Measurements from ENCODE around the gene AGAP1. TPM values are rescaled to one million over a fixed set of nuclear protein-coding genes. Genes with fewer than 3 reads are reported as not detected.

AGAP1 gene
- total and polyA plus RNA-seq, 4 donors = 2.0 to 8.5 (median 5.4) TPM

DNA sequence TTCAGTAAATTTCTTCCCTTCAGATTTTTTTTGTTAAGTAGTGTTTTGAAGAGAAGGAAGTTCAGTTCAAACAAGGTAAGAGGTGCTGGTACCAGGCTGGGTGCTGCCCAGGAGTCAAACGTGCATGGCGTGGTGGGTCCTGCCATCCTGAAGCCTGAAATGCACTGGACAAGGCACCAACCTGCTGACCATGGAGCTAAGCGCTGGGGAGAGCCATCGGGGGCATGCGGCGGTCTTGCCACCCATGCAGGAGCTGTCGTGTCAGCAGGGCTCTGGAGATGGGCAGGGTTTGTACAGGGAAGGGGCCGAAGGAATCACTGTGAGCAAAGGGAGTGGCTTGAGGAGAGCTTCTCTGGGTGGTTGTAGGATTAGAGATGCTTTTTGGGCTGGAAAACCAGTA, 547.8 kb downstream of the AGAP1 start:
- no peak overlapping the region for H3K4me3 ChIP-seq (ENCODE audit: low read depth in 1 of 3, low read length in 3 of 3)
- H3K36me3 ChIP-seq (ENCODE audit: control insufficient read depth in 4 of 4, insufficient read depth in 3 of 4, low read depth in 1 of 4, low read length in 3 of 4) = peaks cover 0 to 1% (median 0%) of the 10 kb centered on the region in 4 donors
- 96% methylated on average over 8 of the region's 8 CpGs for WGBS
- H3K9me3 ChIP-seq (ENCODE audit: control insufficient read depth in 4 of 4, low read length in 3 of 4) = no peaks in the 10 kb centered on the region
- H3K9ac ChIP-seq (ENCODE audit: low read depth in 1 of 2, low read length in 2 of 2) = no peak overlapping the region
- TF ChIP-seq RAD21 (IDR thresholded peaks at IDR 0.05) (no peak), FOXA1 (IDR thresholded peaks at IDR 0.05) (no peak), GABPA (IDR thresholded peaks at IDR 0.05 in 1 of 2, conservative IDR thresholded peaks at IDR 0.05 in 1 of 2) (no peak), NR2F2 (IDR thresholded peaks at IDR 0.05) (no peak), EGR1 (IDR thresholded peaks at IDR 0.05; ENCODE audit: low read depth in 2 of 2) (no peak), YY1 (IDR thresholded peaks at IDR 0.05) (no peak)
- TF ChIP-seq, protein P1, sequence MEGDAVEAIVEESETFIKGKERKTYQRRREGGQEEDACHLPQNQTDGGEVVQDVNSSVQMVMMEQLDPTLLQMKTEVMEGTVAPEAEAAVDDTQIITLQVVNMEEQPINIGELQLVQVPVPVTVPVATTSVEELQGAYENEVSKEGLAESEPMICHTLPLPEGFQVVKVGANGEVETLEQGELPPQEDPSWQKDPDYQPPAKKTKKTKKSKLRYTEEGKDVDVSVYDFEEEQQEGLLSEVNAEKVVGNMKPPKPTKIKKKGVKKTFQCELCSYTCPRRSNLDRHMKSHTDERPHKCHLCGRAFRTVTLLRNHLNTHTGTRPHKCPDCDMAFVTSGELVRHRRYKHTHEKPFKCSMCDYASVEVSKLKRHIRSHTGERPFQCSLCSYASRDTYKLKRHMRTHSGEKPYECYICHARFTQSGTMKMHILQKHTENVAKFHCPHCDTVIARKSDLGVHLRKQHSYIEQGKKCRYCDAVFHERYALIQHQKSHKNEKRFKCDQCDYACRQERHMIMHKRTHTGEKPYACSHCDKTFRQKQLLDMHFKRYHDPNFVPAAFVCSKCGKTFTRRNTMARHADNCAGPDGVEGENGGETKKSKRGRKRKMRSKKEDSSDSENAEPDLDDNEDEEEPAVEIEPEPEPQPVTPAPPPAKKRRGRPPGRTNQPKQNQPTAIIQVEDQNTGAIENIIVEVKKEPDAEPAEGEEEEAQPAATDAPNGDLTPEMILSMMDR (IDR thresholded peaks at IDR 0.05; ENCODE audit: low read depth, low read length, missing input control) = no peak
- TF ChIP-seq, protein P2, sequence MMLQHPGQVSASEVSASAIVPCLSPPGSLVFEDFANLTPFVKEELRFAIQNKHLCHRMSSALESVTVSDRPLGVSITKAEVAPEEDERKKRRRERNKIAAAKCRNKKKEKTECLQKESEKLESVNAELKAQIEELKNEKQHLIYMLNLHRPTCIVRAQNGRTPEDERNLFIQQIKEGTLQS (IDR thresholded peaks at IDR 0.05) = no peak
- TF ChIP-seq, protein P3, sequence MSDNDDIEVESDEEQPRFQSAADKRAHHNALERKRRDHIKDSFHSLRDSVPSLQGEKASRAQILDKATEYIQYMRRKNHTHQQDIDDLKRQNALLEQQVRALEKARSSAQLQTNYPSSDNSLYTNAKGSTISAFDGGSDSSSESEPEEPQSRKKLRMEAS (IDR thresholded peaks at IDR 0.05) = no peak
- TF ChIP-seq, protein P4, sequence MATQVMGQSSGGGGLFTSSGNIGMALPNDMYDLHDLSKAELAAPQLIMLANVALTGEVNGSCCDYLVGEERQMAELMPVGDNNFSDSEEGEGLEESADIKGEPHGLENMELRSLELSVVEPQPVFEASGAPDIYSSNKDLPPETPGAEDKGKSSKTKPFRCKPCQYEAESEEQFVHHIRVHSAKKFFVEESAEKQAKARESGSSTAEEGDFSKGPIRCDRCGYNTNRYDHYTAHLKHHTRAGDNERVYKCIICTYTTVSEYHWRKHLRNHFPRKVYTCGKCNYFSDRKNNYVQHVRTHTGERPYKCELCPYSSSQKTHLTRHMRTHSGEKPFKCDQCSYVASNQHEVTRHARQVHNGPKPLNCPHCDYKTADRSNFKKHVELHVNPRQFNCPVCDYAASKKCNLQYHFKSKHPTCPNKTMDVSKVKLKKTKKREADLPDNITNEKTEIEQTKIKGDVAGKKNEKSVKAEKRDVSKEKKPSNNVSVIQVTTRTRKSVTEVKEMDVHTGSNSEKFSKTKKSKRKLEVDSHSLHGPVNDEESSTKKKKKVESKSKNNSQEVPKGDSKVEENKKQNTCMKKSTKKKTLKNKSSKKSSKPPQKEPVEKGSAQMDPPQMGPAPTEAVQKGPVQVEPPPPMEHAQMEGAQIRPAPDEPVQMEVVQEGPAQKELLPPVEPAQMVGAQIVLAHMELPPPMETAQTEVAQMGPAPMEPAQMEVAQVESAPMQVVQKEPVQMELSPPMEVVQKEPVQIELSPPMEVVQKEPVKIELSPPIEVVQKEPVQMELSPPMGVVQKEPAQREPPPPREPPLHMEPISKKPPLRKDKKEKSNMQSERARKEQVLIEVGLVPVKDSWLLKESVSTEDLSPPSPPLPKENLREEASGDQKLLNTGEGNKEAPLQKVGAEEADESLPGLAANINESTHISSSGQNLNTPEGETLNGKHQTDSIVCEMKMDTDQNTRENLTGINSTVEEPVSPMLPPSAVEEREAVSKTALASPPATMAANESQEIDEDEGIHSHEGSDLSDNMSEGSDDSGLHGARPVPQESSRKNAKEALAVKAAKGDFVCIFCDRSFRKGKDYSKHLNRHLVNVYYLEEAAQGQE (IDR thresholded peaks at IDR 0.05) = no peak
- DNase-seq (ENCODE audit: low spot score) = no peak
- no peak overlapping the region for H3K27ac ChIP-seq (ENCODE audit: low read depth in 1 of 2, low read length in 2 of 2)
- H3K27me3 ChIP-seq (ENCODE audit: control insufficient read depth in 4 of 4, insufficient read depth in 4 of 4, low read length in 3 of 4) = no peaks in the 10 kb centered on the region
- peaks cover 0 to 3% (median 1%) of the 10 kb centered on the region in 4 donors for H3K4me1 ChIP-seq (ENCODE audit: control insufficient read depth in 4 of 4, insufficient read depth in 4 of 4, low read length in 3 of 4)

DNA sequence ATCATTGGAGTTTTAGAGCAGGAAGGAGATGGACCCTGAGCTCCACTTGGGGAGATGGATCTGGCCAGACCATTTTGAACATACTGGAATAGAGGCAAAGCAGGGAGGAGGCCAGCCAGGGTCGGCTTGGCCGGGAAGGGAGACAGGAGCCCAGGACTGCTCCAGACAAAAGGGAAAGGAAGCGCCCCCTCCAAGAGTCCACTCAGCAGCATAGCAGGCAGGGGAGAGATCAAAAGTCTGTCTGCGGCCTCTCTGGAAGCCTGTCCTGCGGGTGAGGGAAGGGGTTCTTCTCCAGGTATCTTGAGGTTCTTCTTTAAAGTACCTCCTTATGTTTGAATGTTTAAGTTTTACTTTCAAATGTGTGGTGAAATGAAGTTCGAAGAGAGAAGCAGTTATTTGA, 548.2 kb downstream of the AGAP1 start:
- Histone ChIP-seq H3K36me3 (ENCODE audit: control insufficient read depth in 4 of 4, insufficient read depth in 3 of 4, low read depth in 1 of 4, low read length in 3 of 4) (peaks cover 0 to 1% (median 0%) of the 10 kb centered on the region in 4 donors), H3K4me1 (ENCODE audit: control insufficient read depth in 4 of 4, insufficient read depth in 4 of 4, low read length in 3 of 4) (peaks cover 0 to 3% (median 1%) of the 10 kb centered on the region in 4 donors), H3K9ac (ENCODE audit: low read depth in 1 of 2, low read length in 2 of 2) (no peak overlapping the region), H3K9me3 (ENCODE audit: control insufficient read depth in 4 of 4, low read length in 3 of 4) (no peaks in the 10 kb centered on the region), H3K27ac (ENCODE audit: low read depth in 1 of 2, low read length in 2 of 2) (no peak overlapping the region), H3K4me3 (ENCODE audit: low read depth in 1 of 3, low read length in 3 of 3) (no peak overlapping the region), H3K27me3 (ENCODE audit: control insufficient read depth in 4 of 4, insufficient read depth in 4 of 4, low read length in 3 of 4) (no peaks in the 10 kb centered on the region)
- no peak for DNase-seq (ENCODE audit: low spot score)
- no peak for TF ChIP-seq RAD21 (IDR thresholded peaks at IDR 0.05)
- TF ChIP-seq, protein P3 (IDR thresholded peaks at IDR 0.05) = no peak
- TF ChIP-seq FOXA1 (IDR thresholded peaks at IDR 0.05) = no peak
- no peak for TF ChIP-seq YY1 (IDR thresholded peaks at IDR 0.05)
- TF ChIP-seq, protein P5, sequence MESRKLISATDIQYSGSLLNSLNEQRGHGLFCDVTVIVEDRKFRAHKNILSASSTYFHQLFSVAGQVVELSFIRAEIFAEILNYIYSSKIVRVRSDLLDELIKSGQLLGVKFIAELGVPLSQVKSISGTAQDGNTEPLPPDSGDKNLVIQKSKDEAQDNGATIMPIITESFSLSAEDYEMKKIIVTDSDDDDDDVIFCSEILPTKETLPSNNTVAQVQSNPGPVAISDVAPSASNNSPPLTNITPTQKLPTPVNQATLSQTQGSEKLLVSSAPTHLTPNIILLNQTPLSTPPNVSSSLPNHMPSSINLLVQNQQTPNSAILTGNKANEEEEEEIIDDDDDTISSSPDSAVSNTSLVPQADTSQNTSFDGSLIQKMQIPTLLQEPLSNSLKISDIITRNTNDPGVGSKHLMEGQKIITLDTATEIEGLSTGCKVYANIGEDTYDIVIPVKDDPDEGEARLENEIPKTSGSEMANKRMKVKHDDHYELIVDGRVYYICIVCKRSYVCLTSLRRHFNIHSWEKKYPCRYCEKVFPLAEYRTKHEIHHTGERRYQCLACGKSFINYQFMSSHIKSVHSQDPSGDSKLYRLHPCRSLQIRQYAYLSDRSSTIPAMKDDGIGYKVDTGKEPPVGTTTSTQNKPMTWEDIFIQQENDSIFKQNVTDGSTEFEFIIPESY (IDR thresholded peaks at IDR 0.05) = no peak
- no peak for TF ChIP-seq SP1 (IDR thresholded peaks at IDR 0.05)
- TF ChIP-seq NR2F2 (IDR thresholded peaks at IDR 0.05) = no peak
- no peak for TF ChIP-seq HNF4G (IDR thresholded peaks at IDR 0.05)
- no peak for TF ChIP-seq RXRA (IDR thresholded peaks at IDR 0.05)
- TF ChIP-seq, protein P4 (IDR thresholded peaks at IDR 0.05) = no peak
- no peak for TF ChIP-seq JUND (IDR thresholded peaks at IDR 0.05)
- no peak for TF ChIP-seq FOXA2 (IDR thresholded peaks at IDR 0.05)
- TF ChIP-seq HNF4A (conservative IDR thresholded peaks at IDR 0.05) = no peak
- whole genome bisulfite sequencing = 94% methylated on average over 6 of the region's 6 CpGs

All from liver (tissue), 9 donors.